ENCODE results near the gene GLT1D1. TPM values are rescaled to one million over a fixed set of nuclear protein-coding genes. Genes with fewer than 3 reads are reported as not detected.
"Not testable (repeated sequence)": the region's sequence is repeated elsewhere in the genome, so short reads cannot be mapped to it uniquely, and the experiment has no call there.

The GLT1D1 gene
- total RNA-seq, 1 donor from 2014 or later, result 5.4 TPM

- Mint-ChIP-seq H3K9me3 (peaks cover 5% of the 10 kb centered on the region), H3K27me3 (ENCODE audit: insufficient read depth, low read depth) (peaks cover 19% of the 10 kb centered on the region), H3K36me3 (no peaks in the 10 kb centered on the region), H3K4me1 (peaks cover 9% of the 10 kb centered on the region), H3K27ac (no peak overlapping the region), H3K4me3 (no peak overlapping the region)
- Histone ChIP-seq H3K9me3 (ENCODE audit: low read depth) (no peaks in the 10 kb centered on the region), H2AFZ (replicated peaks) (no peak overlapping the region), H3K27me3 (peaks cover 25% of the 10 kb centered on the region), H3K27ac (no peak overlapping the region), H3K4me2 (no peak overlapping the region), H3K4me3 (no peak overlapping the region), H3K4me1 (peaks cover 3% of the 10 kb centered on the region), H3K9ac (no peak overlapping the region), H3F3A (ENCODE audit: low read depth) (peaks cover 24% of the 10 kb centered on the region), H3K79me2 (ENCODE audit: low read depth) (no peaks in the 10 kb centered on the region), H3K36me3 (no peaks in the 10 kb centered on the region), H4K20me1 (ENCODE audit: low read depth) (no peaks in the 10 kb centered on the region)
- TF ChIP-seq EZH2phosphoT487 (IDR thresholded peaks at IDR 0.05) (no peak), EZH2 (IDR thresholded peaks at IDR 0.05) (no peak)
- TF ChIP-seq, protein P1, sequence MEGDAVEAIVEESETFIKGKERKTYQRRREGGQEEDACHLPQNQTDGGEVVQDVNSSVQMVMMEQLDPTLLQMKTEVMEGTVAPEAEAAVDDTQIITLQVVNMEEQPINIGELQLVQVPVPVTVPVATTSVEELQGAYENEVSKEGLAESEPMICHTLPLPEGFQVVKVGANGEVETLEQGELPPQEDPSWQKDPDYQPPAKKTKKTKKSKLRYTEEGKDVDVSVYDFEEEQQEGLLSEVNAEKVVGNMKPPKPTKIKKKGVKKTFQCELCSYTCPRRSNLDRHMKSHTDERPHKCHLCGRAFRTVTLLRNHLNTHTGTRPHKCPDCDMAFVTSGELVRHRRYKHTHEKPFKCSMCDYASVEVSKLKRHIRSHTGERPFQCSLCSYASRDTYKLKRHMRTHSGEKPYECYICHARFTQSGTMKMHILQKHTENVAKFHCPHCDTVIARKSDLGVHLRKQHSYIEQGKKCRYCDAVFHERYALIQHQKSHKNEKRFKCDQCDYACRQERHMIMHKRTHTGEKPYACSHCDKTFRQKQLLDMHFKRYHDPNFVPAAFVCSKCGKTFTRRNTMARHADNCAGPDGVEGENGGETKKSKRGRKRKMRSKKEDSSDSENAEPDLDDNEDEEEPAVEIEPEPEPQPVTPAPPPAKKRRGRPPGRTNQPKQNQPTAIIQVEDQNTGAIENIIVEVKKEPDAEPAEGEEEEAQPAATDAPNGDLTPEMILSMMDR (IDR thresholded peaks at IDR 0.05), result no peak
- DNase-seq (ENCODE audit: low spot score), result no peak
Observed at GRCh38 chr12:128850400-128850799, 2.9 kb upstream of the GLT1D1 start.

DNA sequence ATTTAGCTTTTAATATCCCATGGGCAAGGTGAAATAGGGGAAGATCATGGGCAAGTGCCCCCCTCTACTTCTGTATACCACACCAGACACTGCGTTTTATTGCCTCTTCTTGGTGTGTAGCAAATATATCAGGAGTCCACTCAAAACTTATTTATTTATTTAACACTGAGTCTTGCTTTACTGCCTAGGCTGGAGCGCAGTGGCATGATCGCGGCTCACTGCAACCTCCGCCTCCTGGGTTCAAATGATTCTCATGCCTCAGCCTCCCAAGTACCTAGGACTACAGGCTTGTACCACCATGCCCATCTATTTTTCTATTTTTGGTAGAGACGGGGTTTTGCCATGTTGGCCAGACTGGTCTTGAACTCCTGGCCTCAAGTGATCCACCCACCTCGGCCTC is 1.8 kb upstream of the GLT1D1 start:
- H3K4me1 Mint-ChIP-seq; H3K4me2 ChIP-seq; H4K20me1 ChIP-seq (ENCODE audit: low read depth); H3K4me3 ChIP-seq; DNase-seq (ENCODE audit: low spot score); H3K9me3 ChIP-seq (ENCODE audit: low read depth); H3K36me3 Mint-ChIP-seq; H3K79me2 ChIP-seq (ENCODE audit: low read depth); H3K9me3 Mint-ChIP-seq; H3K4me1 ChIP-seq; H2AFZ ChIP-seq (replicated peaks); H3K27ac ChIP-seq; H3K9ac ChIP-seq; H3K36me3 ChIP-seq; H3K27ac Mint-ChIP-seq: not testable (repeated sequence)
- Histone ChIP-seq H3F3A (ENCODE audit: low read depth) (peaks cover 24% of the 10 kb centered on the region), H3K27me3 (peaks cover 25% of the 10 kb centered on the region)
- Mint-ChIP-seq H3K4me3 (peak overlapping the region; percentile 10), H3K27me3 (ENCODE audit: insufficient read depth, low read depth) (peaks cover 19% of the 10 kb centered on the region)

DNA sequence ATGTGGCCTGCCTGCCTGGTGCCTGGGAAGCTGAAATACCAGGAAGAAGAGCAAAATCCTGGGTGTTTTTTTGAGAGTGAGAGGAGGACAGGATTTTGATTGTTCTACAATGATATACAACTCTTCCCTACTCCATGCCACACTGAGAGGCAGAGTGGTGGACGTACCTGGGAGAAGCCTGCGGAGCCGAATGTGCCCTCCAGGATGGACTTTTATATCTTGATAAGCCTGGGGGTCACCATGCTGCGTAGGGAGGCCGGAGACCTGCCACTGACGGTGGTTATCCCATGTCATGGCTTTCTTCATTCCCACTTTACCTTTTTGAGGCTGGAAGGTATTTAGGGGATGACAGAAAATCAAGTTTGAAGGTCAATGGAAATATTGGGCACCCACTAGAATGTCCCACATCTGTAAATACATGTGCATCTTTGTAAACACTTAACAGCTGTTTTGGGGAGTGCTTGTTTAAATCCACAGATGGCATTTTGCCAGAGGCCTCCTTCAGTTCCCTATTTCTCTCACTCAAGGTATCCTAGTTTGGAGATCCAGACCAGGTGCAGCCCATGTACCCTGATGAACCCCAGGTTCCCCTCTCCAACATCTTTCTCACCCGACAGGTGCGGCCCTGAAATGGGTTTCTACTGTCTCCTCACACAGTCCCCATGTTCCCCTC is 1.1 kb upstream of the GLT1D1 start:
- H3K27me3 ChIP-seq, result peaks cover 25% of the 10 kb centered on the region
- no peaks in the 10 kb centered on the region for H3K36me3 ChIP-seq
- H3K79me2 ChIP-seq (ENCODE audit: low read depth), result no peaks in the 10 kb centered on the region
- no peak overlapping the region for H3K9ac ChIP-seq
- H3K4me1 Mint-ChIP-seq, result peaks cover 9% of the 10 kb centered on the region
- H3K27ac Mint-ChIP-seq, result peak overlapping the region; percentile 9
- no peak overlapping the region for H3K27ac ChIP-seq
- no peak overlapping the region for H3K4me2 ChIP-seq
- H3K36me3 Mint-ChIP-seq, result no peaks in the 10 kb centered on the region
- no peak for DNase-seq (ENCODE audit: low spot score)
- no peak overlapping the region for H3K4me3 ChIP-seq
- H3F3A ChIP-seq (ENCODE audit: low read depth), result peaks cover 25% of the 10 kb centered on the region
- H2AFZ ChIP-seq (replicated peaks), result no peak overlapping the region
- peaks cover 19% of the 10 kb centered on the region for H3K27me3 Mint-ChIP-seq (ENCODE audit: insufficient read depth, low read depth)
- no peak for TF ChIP-seq EZH2 (IDR thresholded peaks at IDR 0.05)
- TF ChIP-seq, protein P1 (IDR thresholded peaks at IDR 0.05), result no peak
- H3K9me3 Mint-ChIP-seq, result peaks cover 2% of the 10 kb centered on the region
- peaks cover 3% of the 10 kb centered on the region for H3K4me1 ChIP-seq
- H3K9me3 ChIP-seq (ENCODE audit: low read depth), result no peaks in the 10 kb centered on the region
- peak overlapping the region; percentile 10 for H3K4me3 Mint-ChIP-seq
- H4K20me1 ChIP-seq (ENCODE audit: low read depth), result no peaks in the 10 kb centered on the region

DNA sequence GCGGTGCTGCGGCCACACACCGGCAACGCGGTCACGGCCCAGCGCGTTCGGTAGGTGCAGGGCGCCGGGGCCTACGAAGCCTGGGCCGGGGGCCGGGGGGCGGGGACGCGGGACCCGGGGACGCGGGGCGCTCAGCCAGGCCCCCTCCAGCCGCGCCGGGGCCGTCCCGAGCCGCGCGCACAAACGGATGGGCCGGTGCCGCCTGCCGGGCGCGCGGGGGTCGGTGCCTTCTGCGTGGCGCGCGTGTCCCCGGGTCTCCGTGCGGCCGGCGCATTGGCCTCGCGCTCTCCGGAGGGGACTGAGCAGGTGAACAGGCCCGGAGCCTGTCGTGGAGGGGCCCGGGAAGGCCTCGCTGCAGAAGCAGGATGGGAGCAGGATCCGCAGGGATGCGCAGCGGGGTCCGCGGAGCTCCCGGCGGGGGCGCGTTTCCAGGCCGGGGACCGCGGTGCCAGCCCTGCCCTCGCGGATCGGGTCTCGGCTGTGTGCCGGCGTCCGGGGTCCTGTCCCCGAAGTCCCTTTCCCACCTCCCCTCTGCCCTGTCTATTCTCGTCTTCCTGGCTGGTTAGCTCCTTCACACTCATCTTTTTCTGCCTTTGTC is 421 bp downstream of the GLT1D1 start:
- peak overlapping the region; percentile 63 for H3K27ac ChIP-seq
- peak overlapping the region; percentile 58 for H3K4me3 ChIP-seq
- H3K79me2 ChIP-seq (ENCODE audit: low read depth), result no peaks in the 10 kb centered on the region
- peaks cover 19% of the 10 kb centered on the region for H3K27me3 Mint-ChIP-seq (ENCODE audit: insufficient read depth, low read depth)
- DNase-seq (ENCODE audit: low spot score), result peak; percentile 72
- H3K9ac ChIP-seq, result peak overlapping the region; percentile 55
- peaks cover 9% of the 10 kb centered on the region for H3K4me1 Mint-ChIP-seq
- H3K36me3 ChIP-seq, result no peaks in the 10 kb centered on the region
- H2AFZ ChIP-seq (replicated peaks), result peak overlapping the region; percentile 68
- no peaks in the 10 kb centered on the region for H4K20me1 ChIP-seq (ENCODE audit: low read depth)
- no peaks in the 10 kb centered on the region for H3K9me3 ChIP-seq (ENCODE audit: low read depth)
- H3K36me3 Mint-ChIP-seq, result no peaks in the 10 kb centered on the region
- TF ChIP-seq, protein P1 (IDR thresholded peaks at IDR 0.05), result peak; percentile 3
- no peak for TF ChIP-seq EZH2 (IDR thresholded peaks at IDR 0.05)
- peak overlapping the region; percentile 91 for H3K27ac Mint-ChIP-seq
- H3K4me2 ChIP-seq, result peak overlapping the region; percentile 97
- H3K27me3 ChIP-seq, result peaks cover 25% of the 10 kb centered on the region
- peaks cover 3% of the 10 kb centered on the region for H3K4me1 ChIP-seq
- no peaks in the 10 kb centered on the region for H3K9me3 Mint-ChIP-seq
- H3F3A ChIP-seq (ENCODE audit: low read depth), result peaks cover 28% of the 10 kb centered on the region
- H3K4me3 Mint-ChIP-seq, result peak overlapping the region; percentile 87
